Smooth muscle cell (in vitro differentiated cells): ENCODE results near the gene TAMALIN. TPM values are rescaled to one million over a fixed set of nuclear protein-coding genes. Genes with fewer than 3 reads are reported as not detected.

Experiments used
- DNase-seq: peaks from one replicate; lab custom pipeline; 2025; ENCODE audit not compliant: unreplicated experiment; lab: John Stamatoyannopoulos, UW
- H2AFZ ChIP-seq: fragments of 200-600 bp; sonication (generic); 2 replicates; pipeline ENCODE4 v1.6.0; 2016; ENCODE audit warnings: antibody characterized with exemption, low read depth, mild to moderate bottlenecking
- H3F3A ChIP-seq: fragments of 200-600 bp; sonication (generic); 2 replicates; pipeline ENCODE4 v1.6.0; 2017; ENCODE audit warnings: antibody characterized with exemption, low read depth
- H3K27ac ChIP-seq: fragments of 200-600 bp; sonication (generic); 2 replicates; pipeline ENCODE4 v1.5.1; 2016; ENCODE audit warnings: low read depth, mild to moderate bottlenecking
- H3K27me3 ChIP-seq: fragments of 200-600 bp; sonication (generic); 2 replicates; pipeline ENCODE4 v1.6.1; 2016; ENCODE audit warnings: low read depth, mild to moderate bottlenecking
- H3K36me3 ChIP-seq: fragments of 200-600 bp; sonication (generic); 2 replicates; pipeline ENCODE4 v1.5.1; 2016; ENCODE audit warnings: low read depth
- H3K4me1 ChIP-seq: fragments of 200-600 bp; sonication (generic); 2 replicates; pipeline ENCODE4 v1.5.1; 2016; ENCODE audit warnings: low read depth
- H3K4me2 ChIP-seq: fragments of 200-600 bp; sonication (generic); 2 replicates; pipeline ENCODE4 v1.6.0; 2016; ENCODE audit warnings: mild to moderate bottlenecking
- H3K4me3 ChIP-seq: fragments of 200-600 bp; sonication (generic); 2 replicates; pipeline ENCODE4 v1.5.1; 2016; ENCODE audit warnings: mild to moderate bottlenecking
- H3K79me2 ChIP-seq: fragments of 200-600 bp; sonication (generic); 2 replicates; pipeline ENCODE4 v1.6.0; 2016; ENCODE audit warnings: low read depth, mild to moderate bottlenecking
- H3K9ac ChIP-seq: fragments of 200-600 bp; sonication (generic); 2 replicates; pipeline ENCODE4 v1.6.0; 2016; ENCODE audit warnings: low read depth
- H3K9me3 ChIP-seq: fragments of 200-600 bp; sonication (generic); replicated peaks from 2 replicates; pipeline ENCODE4 v1.5.1; 2016; ENCODE audit warnings: low read depth
- H4K20me1 ChIP-seq: fragments of 200-600 bp; sonication (generic); 2 replicates; pipeline ENCODE4 v1.6.0; 2016; ENCODE audit warnings: low read depth
- WGBS: methylation state at CpG from one replicate; pipeline ENCODE4 v1.1.7; 2016; ENCODE audit warnings: low lambda C conversion rate; 5-methylcytosine and 5-hydroxymethylcytosine counted together
- polyA plus RNA-seq: library from polyadenylated mRNA; unstranded; fragments of >200 nt; fragmentation: Nextera tagmentation; extraction: Ambion mirVana; gene quantifications from 2 replicates; pipeline ENCODE4 v1.2.1, GENCODE V29; 2016
- total RNA-seq: library from RNA; depleted of rRNA; stranded (reverse); fragments of >200 nt; gene quantifications from 2 replicates; pipeline ENCODE4 v1.2.3, GENCODE V29; 2014
- TF ChIP-seq, protein P1 (sequence below): fragments of 200-600 bp; sonication (generic); IDR thresholded peaks from 2 replicates; pipeline ENCODE4 v1.5.1; 2017; ENCODE audit warnings: borderline replicate concordance, mild to moderate bottlenecking, antibody characterized with exemption; ENCODE audit not compliant: insufficient read depth, poor library complexity, severe bottlenecking

TAMALIN gene
- total and polyA plus RNA-seq, 2 experiments from 2014 or later = 4.1 to 32.4 TPM

DNA sequence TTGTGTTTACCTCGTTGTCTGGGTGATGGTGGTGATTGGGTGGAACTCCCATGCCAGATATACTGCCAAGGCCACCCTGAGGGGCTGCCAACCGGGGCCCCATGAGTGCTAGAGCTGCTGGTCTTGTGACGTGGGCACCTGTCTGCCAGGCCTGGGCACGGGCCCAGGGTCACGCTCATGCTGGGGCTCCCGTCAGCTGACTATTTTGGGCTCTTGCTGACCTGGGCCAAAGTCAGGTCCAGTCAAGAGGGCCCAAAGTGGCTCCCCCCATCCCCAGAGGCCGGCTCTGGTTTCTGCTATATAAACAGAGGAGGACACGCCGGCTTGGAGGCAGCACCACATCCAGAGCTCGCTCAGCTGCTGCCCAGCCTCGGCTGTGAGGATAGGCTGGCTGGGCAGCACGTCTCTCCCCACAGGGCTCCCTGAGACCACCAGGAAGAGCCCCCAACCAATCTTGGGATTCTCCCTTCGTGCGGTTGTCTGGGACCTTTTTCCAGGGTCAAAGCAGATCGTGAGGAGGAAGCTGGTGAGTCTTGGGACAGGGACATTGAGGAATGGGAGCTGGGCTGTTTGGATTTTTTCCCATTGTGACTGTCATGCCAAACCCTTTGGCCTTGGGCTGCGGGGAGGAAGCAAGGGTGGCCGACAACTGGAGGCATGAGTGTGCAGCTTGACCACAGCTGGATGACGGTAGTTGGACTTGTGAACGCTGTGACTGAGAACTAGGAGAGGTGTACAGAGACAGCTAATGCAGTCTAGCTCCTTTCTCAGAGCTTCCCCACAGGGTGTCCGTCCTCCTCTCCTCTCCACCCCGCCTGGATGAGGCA lies 36.9 kb downstream of the TAMALIN start:
- peaks cover 2% of the 10 kb centered on the region for H3K4me1 ChIP-seq

DNA sequence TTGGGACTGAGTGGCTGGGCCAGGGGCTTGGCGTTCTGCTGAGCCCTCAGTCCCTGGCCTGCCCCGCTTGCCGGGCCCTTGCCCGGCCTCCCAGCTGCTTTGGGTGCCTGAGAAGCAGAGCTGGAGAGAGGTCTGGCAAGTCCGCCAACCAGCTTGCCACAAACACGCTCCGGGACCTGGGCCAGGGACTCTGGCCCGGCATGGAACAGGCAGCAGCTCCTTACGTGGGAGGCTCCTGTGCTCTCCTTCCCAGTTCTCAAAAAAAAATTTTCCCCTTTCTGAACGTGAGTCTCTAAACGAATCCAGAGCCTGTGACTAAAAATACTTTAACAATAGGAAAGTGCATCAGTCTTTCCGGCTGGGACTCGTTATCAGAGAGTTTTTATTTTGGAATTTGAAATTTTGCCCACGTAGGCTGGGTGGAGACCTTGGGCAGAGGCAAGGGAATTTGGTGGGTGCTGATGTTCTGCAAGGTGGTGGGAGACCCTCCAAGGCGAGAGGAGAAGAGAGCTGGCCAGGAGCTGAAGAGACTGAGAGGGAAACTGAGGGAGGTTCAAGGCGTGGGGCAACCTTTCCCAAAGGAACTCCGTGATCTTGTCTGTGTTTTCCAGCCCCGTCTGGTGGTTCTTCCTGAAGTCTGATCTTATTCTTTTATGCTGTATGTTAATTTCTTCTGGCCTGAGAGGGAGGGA lies 37.7 kb downstream of the TAMALIN start:
- Histone ChIP-seq H3K4me2 (no peak overlapping the region), H3K27me3 (no peaks in the 10 kb centered on the region), H3F3A (no peaks in the 10 kb centered on the region), H3K9me3 (no peaks in the 10 kb centered on the region), H2AFZ (no peak overlapping the region), H3K27ac (no peak overlapping the region), H3K4me1 (no peaks in the 10 kb centered on the region), H4K20me1 (peaks cover 23% of the 10 kb centered on the region), H3K9ac (no peak overlapping the region), H3K79me2 (peaks cover 11% of the 10 kb centered on the region), H3K36me3 (no peaks in the 10 kb centered on the region), H3K4me3 (no peak overlapping the region)
- no peak for DNase-seq
- TF ChIP-seq, protein P1, sequence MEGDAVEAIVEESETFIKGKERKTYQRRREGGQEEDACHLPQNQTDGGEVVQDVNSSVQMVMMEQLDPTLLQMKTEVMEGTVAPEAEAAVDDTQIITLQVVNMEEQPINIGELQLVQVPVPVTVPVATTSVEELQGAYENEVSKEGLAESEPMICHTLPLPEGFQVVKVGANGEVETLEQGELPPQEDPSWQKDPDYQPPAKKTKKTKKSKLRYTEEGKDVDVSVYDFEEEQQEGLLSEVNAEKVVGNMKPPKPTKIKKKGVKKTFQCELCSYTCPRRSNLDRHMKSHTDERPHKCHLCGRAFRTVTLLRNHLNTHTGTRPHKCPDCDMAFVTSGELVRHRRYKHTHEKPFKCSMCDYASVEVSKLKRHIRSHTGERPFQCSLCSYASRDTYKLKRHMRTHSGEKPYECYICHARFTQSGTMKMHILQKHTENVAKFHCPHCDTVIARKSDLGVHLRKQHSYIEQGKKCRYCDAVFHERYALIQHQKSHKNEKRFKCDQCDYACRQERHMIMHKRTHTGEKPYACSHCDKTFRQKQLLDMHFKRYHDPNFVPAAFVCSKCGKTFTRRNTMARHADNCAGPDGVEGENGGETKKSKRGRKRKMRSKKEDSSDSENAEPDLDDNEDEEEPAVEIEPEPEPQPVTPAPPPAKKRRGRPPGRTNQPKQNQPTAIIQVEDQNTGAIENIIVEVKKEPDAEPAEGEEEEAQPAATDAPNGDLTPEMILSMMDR = no peak
- WGBS = 91% methylated on average over 18 of the region's 18 CpGs

More for the DNA sequence above, 36.9 kb downstream of the TAMALIN start:
- no peak overlapping the region for H3K4me3 ChIP-seq
- no peak overlapping the region for H3K4me2 ChIP-seq
- TF ChIP-seq, protein P1 = no peak
- DNase-seq = no peak
- H3K36me3 ChIP-seq = no peaks in the 10 kb centered on the region
- no peak overlapping the region for H3K27ac ChIP-seq
- H3K9ac ChIP-seq = no peak overlapping the region
- H3K9me3 ChIP-seq = no peaks in the 10 kb centered on the region
- H2AFZ ChIP-seq = no peak overlapping the region
- no peaks in the 10 kb centered on the region for H3F3A ChIP-seq
- 94% methylated on average over 21 of the region's 21 CpGs for WGBS
- peaks cover 31% of the 10 kb centered on the region for H4K20me1 ChIP-seq
- peaks cover 20% of the 10 kb centered on the region for H3K79me2 ChIP-seq
- H3K27me3 ChIP-seq = no peaks in the 10 kb centered on the region

DNA sequence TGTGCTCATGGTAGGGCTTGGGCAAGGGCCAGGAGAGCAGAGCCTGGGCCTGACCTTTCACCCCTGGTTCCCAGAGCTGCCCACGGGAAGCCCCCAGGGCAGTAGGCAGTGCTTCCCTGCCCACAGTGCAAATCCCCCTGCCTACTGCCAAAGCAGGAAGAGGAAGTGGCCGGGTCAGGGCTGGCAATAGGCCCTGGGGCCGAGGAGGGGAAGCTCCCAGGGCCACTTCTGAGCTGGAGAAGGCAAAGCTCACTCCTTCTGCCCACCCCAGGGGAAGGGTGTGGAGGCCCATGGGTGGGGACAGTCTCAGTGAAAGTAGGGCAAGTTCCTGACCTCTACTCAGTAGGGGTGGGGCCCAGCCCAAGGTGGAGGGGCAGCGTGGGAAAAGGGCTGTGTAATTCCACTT lies 39.1 kb downstream of the TAMALIN start:
- TF ChIP-seq, protein P1 = no peak
- Histone ChIP-seq H3F3A (no peaks in the 10 kb centered on the region), H3K36me3 (no peaks in the 10 kb centered on the region), H3K4me1 (peaks cover 8% of the 10 kb centered on the region), H3K4me2 (no peak overlapping the region), H4K20me1 (peaks cover 9% of the 10 kb centered on the region), H3K4me3 (no peak overlapping the region), H2AFZ (no peak overlapping the region), H3K27me3 (no peaks in the 10 kb centered on the region), H3K79me2 (no peaks in the 10 kb centered on the region), H3K27ac (no peak overlapping the region), H3K9ac (no peak overlapping the region), H3K9me3 (no peaks in the 10 kb centered on the region)
- DNase-seq = no peak
- 86% methylated on average over 4 of the region's 4 CpGs for WGBS
